RWPE2 (cell line): ENCODE measurements around the gene ERICH4.

Experiments used
- ATAC-seq: fragments of 200-7000 bp; cut with Tn5 transposase; 3 replicates; pipeline ENCODE4 v1.9.1; 2021; ENCODE audit warnings: low read depth
- DNase-seq: peaks from one replicate; pipeline ENCODE4 v3.0.0-alpha.2; 2020; ENCODE audit warnings: low spot score
- H3K27ac ChIP-seq: fragments of 450-650 bp; 2 replicates; pipeline ENCODE4 v1.5.1; 2017; ENCODE audit warnings: mild to moderate bottlenecking; ENCODE audit not compliant: poor library complexity, severe bottlenecking
- H3K27me3 ChIP-seq: fragments of 250-450 bp; sonication (Bioruptor Pico); 2 replicates; pipeline ENCODE4 v1.5.1; 2021; ENCODE audit warnings: mild to moderate bottlenecking, moderate library complexity; ENCODE audit not compliant: insufficient read depth, poor library complexity, severe bottlenecking
- H3K36me3 ChIP-seq: fragments of 250-450 bp; sonication (Bioruptor Pico); 2 replicates; pipeline ENCODE4 v1.5.1; 2020; ENCODE audit warnings: low read depth, mild to moderate bottlenecking, moderate library complexity
- H3K4me1 ChIP-seq: fragments of 250-450 bp; sonication (Bioruptor Pico); 2 replicates; pipeline ENCODE4 v1.5.1; 2021; ENCODE audit warnings: mild to moderate bottlenecking, moderate library complexity; ENCODE audit not compliant: insufficient read depth, poor library complexity, severe bottlenecking
- H3K4me3 ChIP-seq: fragments of 250-450 bp; sonication (Bioruptor Pico); 2 replicates; pipeline ENCODE4 v1.5.1; 2021; ENCODE audit warnings: mild to moderate bottlenecking, moderate library complexity; ENCODE audit not compliant: severe bottlenecking
- H3K9me3 ChIP-seq: fragments of 250-450 bp; sonication (Bioruptor Pico); 2 replicates; pipeline ENCODE4 v1.5.1; 2021; ENCODE audit warnings: mild to moderate bottlenecking, moderate library complexity; ENCODE audit not compliant: severe bottlenecking
- CTCF ChIP-seq: fragments of 450-650 bp; IDR thresholded peaks from one replicate; pipeline ENCODE4 v1.5.1; 2017; ENCODE audit warnings: mild to moderate bottlenecking, moderate library complexity; ENCODE audit not compliant: poor library complexity, severe bottlenecking

Gene ERICH4

GRCh38 chr19:41476583-41476982 is 33.6 kb downstream of the ERICH4 start:
- H3K27me3 ChIP-seq, result peaks cover 25% of the 10 kb centered on the region
- no peaks in the 10 kb centered on the region for H3K9me3 ChIP-seq
- TF ChIP-seq CTCF, result no peak
- H3K4me1 ChIP-seq, result no peaks in the 10 kb centered on the region
- no peaks in the 10 kb centered on the region for H3K36me3 ChIP-seq
- no peak overlapping the region for H3K27ac ChIP-seq
- ATAC-seq (no peak), DNase-seq (no peak)
- H3K4me3 ChIP-seq, result no peak overlapping the region

GRCh38 chr19:41478171-41478570 is 35.2 kb downstream of the ERICH4 start:
- Histone ChIP-seq H3K4me3 (no peak overlapping the region), H3K27ac (no peak overlapping the region), H3K27me3 (peaks cover 18% of the 10 kb centered on the region), H3K9me3 (no peaks in the 10 kb centered on the region), H3K36me3 (no peaks in the 10 kb centered on the region), H3K4me1 (no peaks in the 10 kb centered on the region)
- TF ChIP-seq CTCF, result no peak
- DNase-seq, result no peak
- ATAC-seq, result no peak

GRCh38 chr19:41478875-41479756 is 36.2 kb downstream of the ERICH4 start:
- ATAC-seq, result no peak
- Histone ChIP-seq H3K27me3 (peaks cover 13% of the 10 kb centered on the region), H3K4me3 (no peak overlapping the region), H3K36me3 (no peaks in the 10 kb centered on the region), H3K27ac (no peak overlapping the region), H3K4me1 (no peaks in the 10 kb centered on the region), H3K9me3 (no peaks in the 10 kb centered on the region)
- no peak for TF ChIP-seq CTCF
- DNase-seq, result no peak

GRCh38 chr19:41479757-41480191 is 36.8 kb downstream of the ERICH4 start:
- H3K4me3 ChIP-seq, result no peak overlapping the region
- H3K4me1 ChIP-seq, result no peaks in the 10 kb centered on the region
- ATAC-seq, result no peak; the same call in 2 of the 3 replicates
- DNase-seq, result no peak
- peaks cover 13% of the 10 kb centered on the region for H3K27me3 ChIP-seq
- H3K27ac ChIP-seq, result no peak overlapping the region
- no peaks in the 10 kb centered on the region for H3K9me3 ChIP-seq
- TF ChIP-seq CTCF, result no peak
- no peaks in the 10 kb centered on the region for H3K36me3 ChIP-seq

GRCh38 chr19:41480336-41480735 is 37.4 kb downstream of the ERICH4 start:
- H3K27ac ChIP-seq, result no peak overlapping the region

More at GRCh38 chr19:41480336-41480735, 37.4 kb downstream of the ERICH4 start:
- H3K4me1 ChIP-seq, result no peaks in the 10 kb centered on the region
- no peak for TF ChIP-seq CTCF
- H3K4me3 ChIP-seq, result no peak overlapping the region
- H3K9me3 ChIP-seq, result no peaks in the 10 kb centered on the region
- peaks cover 13% of the 10 kb centered on the region for H3K27me3 ChIP-seq
- no peak for DNase-seq
- H3K36me3 ChIP-seq, result no peaks in the 10 kb centered on the region
- no peak for ATAC-seq
